Nephron (organoid): ENCODE measurements around the gene ZNF276.
"Not testable (repeated sequence)": the region's sequence is repeated elsewhere in the genome, so short reads cannot be mapped to it uniquely, and the experiment has no call there.

ENCODE experiments used
- H3K27ac Mint-ChIP-seq, 3 experiments: 2 replicates each; pipeline ENCODE4 v1.8.0; 2020; ENCODE audit warnings: mixed read lengths in 3 of 3, mild to moderate bottlenecking in 2 of 3, moderate library complexity in 1 of 3
- H3K27me3 Mint-ChIP-seq: 2 replicates; pipeline ENCODE4 v1.8.0; 2021; ENCODE audit warnings: low read depth, mild to moderate bottlenecking, moderate library complexity, mixed read lengths
- H3K36me3 Mint-ChIP-seq: 2 replicates; pipeline ENCODE4 v1.8.0; 2020; ENCODE audit warnings: low read depth, mixed read lengths
- H3K4me1 Mint-ChIP-seq: 2 replicates; pipeline ENCODE4 v1.8.0; 2020; ENCODE audit warnings: mixed read lengths
- H3K4me3 Mint-ChIP-seq, 3 experiments: 2 replicates each; pipeline ENCODE4 v1.8.0; 2020; ENCODE audit warnings: mild to moderate bottlenecking in 3 of 3, mixed read lengths in 3 of 3, moderate library complexity in 2 of 3
- H3K9me3 Mint-ChIP-seq: 2 replicates; pipeline ENCODE4 v1.8.0; 2020; ENCODE audit warnings: mixed read lengths
- CTCF ChIP-seq, 3 experiments: fragments of 200-600 bp; sonication (generic); IDR thresholded peaks; one replicate each; pipeline ENCODE4 v1.5.0; 2021; ENCODE audit warnings: antibody characterized with exemption in 3 of 3; ENCODE audit not compliant: unreplicated experiment in 3 of 3

The ZNF276 gene

GRCh38 chr16:89720813-89721545 is at the start of gene ZNF276, which contains the start of gene VPS9D1:
Gene ZNF276 (plus strand): TSS chr16:89721537. CDS start chr16:89721641, 104 bp downstream.
Gene VPS9D1 (minus strand): TSS chr16:89720898. CDS start chr16:89720861, 37 bp downstream.
- Mint-ChIP-seq H3K27me3 (no peaks in the 10 kb centered on the region), H3K27ac (peak within 1 kb of the TSS in 2 of 3 experiments; percentile 72 to 83), H3K9me3 (no peaks in the 10 kb centered on the region), H3K4me1 (peaks cover 12% of the 10 kb centered on the region), H3K4me3 (peak within 1 kb of the TSS; percentile 84 to 91 (median 90)), H3K36me3 (peaks cover 14% of the 10 kb centered on the region)
- TF ChIP-seq CTCF (IDR thresholded peaks at IDR 0.05; ENCODE audit: unreplicated experiment in 3 of 3) = no peak

- H3K9me3 Mint-ChIP-seq, H3K4me3 Mint-ChIP-seq, H3K27me3 Mint-ChIP-seq, H3K27ac Mint-ChIP-seq, H3K4me1 Mint-ChIP-seq: not testable (repeated sequence)
- H3K36me3 Mint-ChIP-seq = peaks cover 25% of the 10 kb centered on the region
Measured at GRCh38 chr16:89671565-89671964, 49.8 kb upstream of the ZNF276 start.

GRCh38 chr16:89672177-89672941 is 49.0 kb upstream of the ZNF276 start:
- Mint-ChIP-seq H3K9me3 (peaks cover 2% of the 10 kb centered on the region), H3K27ac (no peak overlapping the region), H3K27me3 (no peaks in the 10 kb centered on the region), H3K4me1 (no peaks in the 10 kb centered on the region), H3K4me3 (no peak overlapping the region), H3K36me3 (peaks cover 23% of the 10 kb centered on the region)
- no peak for TF ChIP-seq CTCF (IDR thresholded peaks at IDR 0.05; ENCODE audit: unreplicated experiment in 3 of 3)

- Mint-ChIP-seq H3K27ac (no peak overlapping the region), H3K9me3 (peaks cover 20% of the 10 kb centered on the region), H3K36me3 (peaks cover 57% of the 10 kb centered on the region), H3K4me3 (no peak overlapping the region), H3K4me1 (no peaks in the 10 kb centered on the region), H3K27me3 (no peaks in the 10 kb centered on the region)
- no peak for TF ChIP-seq CTCF (IDR thresholded peaks at IDR 0.05; ENCODE audit: unreplicated experiment in 3 of 3)
Measured at GRCh38 chr16:89678258-89678657, 43.1 kb upstream of the ZNF276 start.

- Mint-ChIP-seq H3K9me3 (peaks cover 19% of the 10 kb centered on the region), H3K36me3 (peaks cover 59% of the 10 kb centered on the region), H3K27me3 (no peaks in the 10 kb centered on the region), H3K27ac (no peak overlapping the region), H3K4me1 (peaks cover 7% of the 10 kb centered on the region), H3K4me3 (peak overlapping the region; percentile 60 to 76 (median 72))
- no peak for TF ChIP-seq CTCF (IDR thresholded peaks at IDR 0.05; ENCODE audit: unreplicated experiment in 3 of 3)
Measured at GRCh38 chr16:89685916-89686315, 35.4 kb upstream of the ZNF276 start.

GRCh38 chr16:89686520-89687091 is 34.7 kb upstream of the ZNF276 start, which contains the start of gene CDK10:
Gene CDK10 (plus strand): TSS chr16:89686689. CDS start chr16:89686711, 22 bp downstream.
- peaks cover 16% of the 10 kb centered on the region for H3K9me3 Mint-ChIP-seq
- H3K4me1 Mint-ChIP-seq = peaks cover 7% of the 10 kb centered on the region
- H3K27me3 Mint-ChIP-seq = no peaks in the 10 kb centered on the region
- H3K4me3 Mint-ChIP-seq = peak within 1 kb of the TSS; percentile 93 to 94 (median 94)
- TF ChIP-seq CTCF (IDR thresholded peaks at IDR 0.05; ENCODE audit: unreplicated experiment in 3 of 3) = no peak
- H3K36me3 Mint-ChIP-seq = peaks cover 59% of the 10 kb centered on the region
- H3K27ac Mint-ChIP-seq = peak within 1 kb of the TSS; percentile 92 to 97 (median 96)
